Esophagus muscularis mucosa (tissue), 3 donors: ENCODE data around the gene FBXO10.

Experiments
- CTCF ChIP-seq, 3 experiments: fragments of 200-600 bp in 2 of 3; fragments of 450-650 bp in 1 of 3; sonication (generic) in 2 of 3; IDR thresholded peaks; one replicate each; pipeline ENCODE4 v1.5.1; 2017 to 2019; ENCODE audit warnings: antibody characterized with exemption in 3 of 3, mild to moderate bottlenecking in 2 of 3, moderate library complexity in 1 of 3
- POLR2A ChIP-seq: fragments of 450-650 bp; IDR thresholded peaks from one replicate; pipeline ENCODE4 v1.6.1; 2017; ENCODE audit warnings: antibody characterized with exemption, moderate library complexity, mild to moderate bottlenecking, low read depth
- POLR2AphosphoS5 ChIP-seq, 2 donors: sonication (generic); formaldehyde crosslinking; IDR thresholded peaks; one replicate each; pipeline ENCODE4 v1.6.1; 2017; ENCODE audit warnings: antibody characterized with exemption in 2 of 2

DNA sequence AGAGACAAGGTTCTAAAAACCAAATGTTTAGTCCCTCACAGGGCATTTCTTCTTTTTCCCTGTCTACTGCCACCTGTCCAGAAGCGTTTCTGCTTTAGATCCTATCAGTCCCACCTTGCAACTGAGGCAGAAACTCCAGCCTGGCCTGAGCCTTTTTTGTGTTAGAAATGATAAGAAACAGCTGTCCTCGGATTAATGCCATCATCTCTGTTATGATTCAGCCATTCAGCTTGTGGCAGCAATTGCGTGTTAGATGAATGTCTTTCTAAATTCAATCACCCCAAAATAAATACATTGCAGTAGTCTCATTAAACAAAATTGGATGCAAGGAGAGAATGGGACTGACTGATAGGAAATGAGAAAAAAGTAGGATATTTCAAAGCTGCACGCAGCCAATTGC, 46.3 kb upstream of the FBXO10 start:
- TF ChIP-seq POLR2A, result no peak
- no peak for TF ChIP-seq CTCF (IDR thresholded peaks at IDR 0.05)
- no peak for TF ChIP-seq POLR2AphosphoS5 (IDR thresholded peaks at IDR 0.05)
